HG03460 (cell line): ENCODE data around the gene ZNF236.
"Not testable (repeated sequence)": the region's sequence is repeated elsewhere in the genome, so short reads cannot be mapped to it uniquely, and the experiment has no call there.

Experiments used
- ATAC-seq: cut with Tn5 transposase; IDR thresholded peaks from one replicate; pipeline ENCODE4 v1.9.1; 2021; ENCODE audit not compliant: unreplicated experiment

ZNF236 gene

DNA sequence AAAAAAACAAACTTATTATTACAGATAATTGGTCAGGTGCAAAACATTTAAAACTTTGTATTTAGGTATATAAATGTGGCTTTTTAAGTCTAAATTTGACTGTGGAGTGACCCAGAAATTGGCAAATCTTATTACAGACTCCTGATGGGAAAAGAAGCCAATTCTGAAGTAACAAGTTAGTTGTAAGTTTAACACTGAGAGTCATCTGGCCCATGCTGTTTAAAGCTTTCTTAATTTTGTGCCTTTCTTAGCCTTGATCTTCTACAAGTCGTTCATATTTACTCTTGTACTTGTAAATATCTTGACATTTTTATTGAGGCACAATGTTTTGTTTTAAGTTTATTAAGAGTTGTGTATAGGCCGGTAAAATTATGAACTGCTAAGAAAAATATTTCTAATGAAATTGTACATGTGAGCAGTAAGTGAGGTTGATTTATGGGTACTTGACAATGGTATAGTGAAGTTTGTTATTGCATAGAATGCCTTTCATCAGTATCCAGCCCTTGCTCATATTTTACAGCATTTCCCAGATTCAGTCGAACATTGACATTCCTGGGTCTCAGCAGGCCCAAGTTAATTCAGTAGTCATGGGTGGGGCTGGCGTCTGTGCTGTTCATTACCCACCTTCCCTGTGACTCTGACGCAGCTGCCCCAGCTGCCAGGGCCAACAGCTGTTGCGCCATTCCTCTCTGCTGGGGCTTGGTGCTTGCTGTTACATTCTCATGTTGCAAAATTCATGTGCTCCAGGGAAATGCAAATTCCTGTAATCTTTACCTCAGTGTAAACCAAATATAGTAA is 121.4 kb downstream of the ZNF236 start:
- ATAC-seq: no peak

DNA sequence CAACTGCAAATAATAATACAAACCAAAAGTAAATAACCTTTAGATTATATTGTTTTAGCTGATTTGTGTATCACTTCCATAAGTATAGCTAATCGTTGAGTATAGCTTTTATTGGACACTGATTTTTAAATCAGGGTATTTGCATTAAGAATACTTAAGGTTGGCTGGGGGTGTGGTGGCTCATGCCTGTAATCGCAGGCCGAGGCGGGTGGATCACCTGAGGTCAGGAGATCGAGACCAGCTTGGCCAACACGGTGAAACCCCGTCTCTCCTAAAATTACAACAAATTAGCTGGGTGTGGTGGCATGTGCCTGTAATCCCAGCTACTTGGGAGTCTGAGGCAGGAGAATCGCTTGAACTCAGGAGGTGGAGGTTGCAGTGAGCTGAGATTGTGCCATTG is 122.0 kb downstream of the ZNF236 start:
- not testable (repeated sequence) for ATAC-seq

DNA sequence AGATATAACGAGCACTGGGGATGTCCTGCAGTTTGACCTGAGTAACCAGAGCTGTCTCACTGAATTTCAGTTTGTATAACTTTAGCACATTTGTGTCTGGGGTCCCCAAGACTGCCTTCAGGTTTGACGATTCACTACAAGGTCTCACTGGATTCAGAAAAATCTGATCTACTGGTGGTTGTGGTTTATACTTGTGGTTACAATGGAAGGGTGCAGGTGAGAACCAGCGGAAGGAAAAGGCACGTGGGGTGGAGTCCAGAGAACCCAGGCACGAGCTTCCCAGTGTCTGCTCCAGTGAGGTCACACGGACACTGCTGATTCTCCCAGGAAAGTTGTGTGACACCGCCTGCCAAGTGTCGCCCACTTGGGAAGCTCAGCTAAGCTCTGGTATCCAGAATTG is 126.0 kb downstream of the ZNF236 start:
- no peak for ATAC-seq

DNA sequence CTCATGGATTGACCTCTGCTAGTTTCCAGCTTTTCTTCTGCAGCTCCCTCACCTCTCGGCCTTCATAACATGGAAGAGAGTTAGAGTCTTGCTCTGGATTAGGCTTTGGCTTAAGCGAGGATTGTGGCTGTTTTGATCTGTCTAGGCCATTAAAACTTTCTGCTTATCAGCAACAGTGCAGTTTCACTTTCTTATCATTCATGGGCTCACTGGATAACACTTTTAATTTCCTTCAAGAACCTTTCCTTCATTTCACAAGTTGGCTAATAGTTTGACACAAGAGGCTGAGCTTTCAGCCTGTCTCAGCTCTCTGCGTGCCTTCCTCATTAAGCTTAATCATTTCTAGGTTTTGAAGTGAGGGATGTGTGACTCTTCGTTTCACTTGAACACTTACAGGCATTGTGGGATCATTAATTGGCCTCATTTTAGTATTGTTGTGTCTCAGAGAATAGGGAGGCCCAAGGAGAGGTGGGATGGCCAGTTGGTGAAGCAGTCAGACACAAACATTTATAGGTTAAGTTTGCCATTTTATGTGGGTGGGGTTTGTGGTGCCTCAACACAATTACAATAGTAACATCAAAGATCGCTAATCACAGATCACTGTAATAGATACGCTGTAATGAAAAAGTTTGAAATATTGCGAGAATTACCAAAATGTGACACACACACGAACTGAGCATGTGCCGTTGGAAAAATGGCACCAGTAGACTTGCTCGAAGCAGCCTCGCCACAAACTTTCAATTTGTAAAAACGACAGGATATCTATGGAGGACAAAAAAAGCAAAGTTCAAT is 129.3 kb downstream of the ZNF236 start:
- ATAC-seq: no peak

DNA sequence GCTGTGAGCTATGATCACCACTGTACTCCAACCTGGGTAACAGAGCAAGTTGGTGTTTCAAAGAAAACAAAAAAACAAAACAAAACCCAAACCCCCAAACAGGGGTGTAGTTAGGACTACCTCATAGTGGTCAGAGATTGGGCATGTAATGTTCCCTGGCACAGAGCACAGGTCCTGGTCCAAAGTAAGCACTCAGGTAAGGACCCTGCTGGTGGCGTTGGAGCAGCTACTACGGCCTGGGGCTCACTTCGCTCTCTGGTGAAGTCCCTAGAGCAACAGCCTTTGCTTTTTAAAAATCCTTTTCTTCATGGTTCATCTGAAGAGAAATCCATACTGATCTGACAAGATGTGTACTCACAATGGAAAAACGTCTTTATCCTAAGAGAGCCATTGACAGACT is 130.4 kb downstream of the ZNF236 start:
- no peak for ATAC-seq

DNA sequence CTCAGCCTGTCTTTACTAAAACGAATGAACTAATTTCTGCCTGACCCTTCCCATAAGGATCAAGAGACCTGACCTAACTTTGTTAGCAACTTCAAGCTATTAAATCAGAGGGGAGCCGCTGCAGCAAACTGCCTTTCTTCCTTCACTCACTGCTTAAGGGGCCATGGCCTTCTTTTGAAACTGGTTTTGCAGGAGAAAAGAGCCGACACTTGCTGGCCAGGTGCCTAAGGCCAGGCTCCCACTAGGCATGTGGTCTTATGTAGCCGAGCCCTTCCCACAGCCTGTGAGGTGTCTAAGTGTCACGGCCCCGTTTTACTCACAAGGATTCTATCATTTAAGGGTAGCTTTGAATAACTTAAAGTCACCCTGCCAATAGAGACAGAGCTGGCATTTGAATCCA is 130.8 kb downstream of the ZNF236 start:
- no peak for ATAC-seq

DNA sequence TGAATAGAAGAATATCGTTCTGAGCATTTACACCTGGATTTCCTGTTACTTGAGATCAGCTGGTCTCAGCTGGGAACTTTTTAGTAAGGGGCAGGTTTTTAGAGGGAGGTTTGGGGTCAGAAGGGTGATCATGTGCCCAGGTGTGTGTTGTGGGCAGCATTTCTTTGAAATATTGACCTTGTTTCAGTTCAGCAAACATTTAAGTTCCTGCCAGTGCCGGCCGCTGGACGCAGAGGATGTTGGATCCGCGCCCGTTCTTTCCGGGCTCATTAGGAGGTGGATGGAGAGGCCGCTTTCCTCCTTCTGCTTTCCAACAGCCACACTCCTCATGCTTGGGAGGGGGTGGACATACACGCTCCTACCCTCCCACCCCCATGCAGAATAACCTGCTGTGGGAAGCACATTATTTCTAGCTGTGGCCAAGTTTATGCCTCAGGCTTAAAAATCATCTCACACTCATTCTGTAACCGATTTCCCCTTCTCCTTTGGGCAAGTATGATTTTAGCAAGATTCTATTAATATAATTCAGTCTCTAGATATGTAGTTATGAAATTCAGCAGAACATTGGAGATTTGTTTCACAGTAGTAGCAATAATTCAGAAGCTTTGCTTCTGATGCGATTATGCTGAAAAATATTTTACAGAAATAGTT is 131.4 kb downstream of the ZNF236 start:
- ATAC-seq: no peak

DNA sequence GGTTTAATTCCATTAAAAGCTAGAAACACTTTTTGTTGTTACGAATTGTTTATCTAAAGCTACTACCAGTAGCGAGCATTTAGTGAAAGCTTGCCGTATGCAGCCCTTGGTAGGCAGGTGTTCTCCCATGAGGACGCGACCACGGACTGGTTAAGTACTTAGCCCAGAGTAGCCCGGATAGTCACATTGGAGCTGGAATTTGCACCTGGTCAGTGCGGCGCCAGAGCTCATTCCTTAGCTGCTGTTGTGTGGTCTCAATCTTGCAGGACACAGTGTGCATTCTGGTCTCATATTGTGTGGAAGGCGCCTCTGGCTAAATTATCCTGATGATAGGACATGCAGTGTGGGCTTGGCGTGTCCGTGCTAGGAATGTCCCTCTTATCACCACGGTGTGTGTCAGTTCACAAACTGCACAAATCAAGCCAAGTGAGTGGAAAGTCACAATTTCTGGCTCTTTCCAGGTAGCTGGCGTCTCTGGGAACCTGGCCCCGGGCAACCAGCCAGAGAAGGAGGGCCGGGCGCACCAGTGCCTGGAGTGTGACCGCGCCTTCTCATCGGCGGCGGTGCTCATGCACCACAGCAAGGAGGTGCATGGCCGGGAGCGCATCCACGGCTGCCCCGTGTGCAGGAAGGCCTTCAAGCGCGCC is 133.3 kb downstream of the ZNF236 start:
- no peak for ATAC-seq

DNA sequence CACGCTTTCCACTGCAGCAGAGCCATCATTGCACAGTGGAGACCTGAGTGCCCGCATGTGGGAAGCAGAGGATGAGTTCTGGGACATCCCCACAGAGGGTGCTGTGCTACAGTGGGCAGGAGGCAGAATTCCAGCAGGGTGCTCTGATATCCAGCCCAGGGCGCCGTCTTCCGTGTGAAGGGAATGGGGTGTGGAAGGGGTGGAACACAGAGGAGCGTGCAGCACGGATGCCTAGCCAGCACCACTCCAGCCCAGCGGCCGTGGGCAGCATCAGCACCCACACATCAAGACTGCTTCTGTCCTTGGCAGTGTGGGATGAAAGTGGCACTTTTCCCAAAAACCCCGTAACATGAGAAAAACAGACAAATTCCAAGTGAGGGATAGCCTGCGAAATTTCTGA is 134.3 kb downstream of the ZNF236 start:
- ATAC-seq: no peak

DNA sequence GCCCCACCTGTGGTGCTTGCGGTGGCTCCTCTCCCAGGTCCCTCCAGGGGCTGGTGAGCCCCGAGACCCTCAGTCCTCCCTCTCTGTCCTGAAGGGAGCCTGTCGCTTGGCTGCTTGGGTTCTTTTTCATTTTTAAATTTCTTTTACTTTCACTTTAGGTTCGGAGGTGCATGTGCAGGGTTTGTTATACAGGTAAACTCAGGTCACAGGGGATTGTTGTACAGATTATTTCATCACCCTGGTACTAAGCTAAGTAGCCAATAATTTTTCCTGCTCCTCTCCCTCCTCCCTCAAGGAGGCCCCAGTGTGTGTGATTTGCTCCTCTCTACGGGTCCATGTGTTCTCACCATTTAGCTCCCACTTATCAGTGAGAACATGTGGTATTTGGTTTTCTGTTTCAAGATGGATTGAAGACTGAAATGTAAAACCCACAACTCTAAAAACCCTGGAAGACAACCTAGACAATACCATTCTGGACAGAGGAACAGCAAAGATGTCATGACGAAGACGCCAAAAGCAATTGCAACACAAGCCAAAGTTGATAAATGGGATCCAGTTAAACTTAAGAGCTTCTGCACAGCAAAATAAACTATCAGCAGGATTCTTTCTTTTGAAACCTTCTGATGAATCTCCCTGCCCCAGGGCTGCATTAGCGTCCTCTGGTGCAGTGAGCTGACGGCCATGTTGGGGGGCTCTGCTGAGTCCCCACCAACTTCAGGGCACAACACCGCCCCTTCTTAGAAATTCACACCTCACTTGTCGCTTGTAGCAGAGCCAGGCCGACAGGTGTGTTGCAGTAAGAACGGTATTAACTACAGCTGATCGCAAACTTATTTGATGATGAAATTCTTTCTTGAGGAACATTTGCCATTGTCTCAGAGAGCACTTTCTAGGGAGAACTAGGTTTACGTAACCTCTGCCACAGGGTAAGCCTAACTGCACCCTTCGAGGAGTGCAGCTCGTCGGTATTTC is 135.3 kb downstream of the ZNF236 start:
- ATAC-seq: no peak

DNA sequence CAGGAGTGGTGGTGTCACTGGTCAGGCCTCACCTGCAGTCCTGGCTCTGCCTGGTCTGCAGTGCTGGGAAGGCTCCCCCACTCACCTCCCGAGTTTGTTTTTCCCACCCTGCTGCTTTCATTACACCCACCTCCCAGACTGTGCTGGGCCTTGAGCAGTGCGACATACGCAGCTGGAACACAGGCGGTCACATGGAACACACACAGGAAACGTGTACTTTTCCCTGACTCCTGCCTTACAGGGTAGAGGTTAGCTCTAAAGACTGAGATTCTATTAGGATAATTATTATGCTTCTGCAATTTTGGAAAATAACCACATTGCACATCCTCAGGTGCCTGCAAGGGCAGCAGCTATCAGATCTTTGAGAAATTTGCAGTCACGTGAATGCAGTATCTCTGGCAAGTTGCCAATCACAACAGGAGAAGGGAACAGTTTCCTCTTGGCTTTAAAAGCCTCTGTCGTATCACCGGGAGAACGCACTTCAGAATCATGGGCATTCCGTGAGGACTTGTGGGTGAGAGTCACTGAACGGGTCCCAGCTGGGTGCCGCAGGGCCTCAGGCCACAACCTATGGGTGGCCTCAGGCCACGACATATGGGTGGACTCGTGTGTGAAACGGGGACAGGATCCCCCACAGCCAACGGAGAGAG is 136.5 kb downstream of the ZNF236 start:
- ATAC-seq: no peak

DNA sequence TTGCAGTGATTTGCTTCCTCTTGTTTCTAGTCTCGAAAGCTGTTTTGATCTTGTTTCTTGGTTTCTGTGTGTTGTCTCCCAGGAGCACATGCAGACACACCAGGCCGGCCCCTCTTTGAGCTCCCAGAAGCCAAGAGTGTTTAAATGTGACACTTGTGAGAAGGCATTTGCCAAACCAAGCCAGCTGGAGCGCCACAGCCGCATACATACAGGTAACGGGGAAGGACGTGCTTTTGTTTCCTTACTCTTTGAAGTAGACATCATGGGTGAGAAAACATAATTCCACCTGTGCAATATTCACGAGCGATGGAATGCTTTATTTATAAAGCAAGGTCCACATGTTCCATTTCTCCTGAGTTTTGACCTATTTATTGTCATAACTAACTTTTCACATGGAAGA is 137.2 kb downstream of the ZNF236 start:
- ATAC-seq: no peak

DNA sequence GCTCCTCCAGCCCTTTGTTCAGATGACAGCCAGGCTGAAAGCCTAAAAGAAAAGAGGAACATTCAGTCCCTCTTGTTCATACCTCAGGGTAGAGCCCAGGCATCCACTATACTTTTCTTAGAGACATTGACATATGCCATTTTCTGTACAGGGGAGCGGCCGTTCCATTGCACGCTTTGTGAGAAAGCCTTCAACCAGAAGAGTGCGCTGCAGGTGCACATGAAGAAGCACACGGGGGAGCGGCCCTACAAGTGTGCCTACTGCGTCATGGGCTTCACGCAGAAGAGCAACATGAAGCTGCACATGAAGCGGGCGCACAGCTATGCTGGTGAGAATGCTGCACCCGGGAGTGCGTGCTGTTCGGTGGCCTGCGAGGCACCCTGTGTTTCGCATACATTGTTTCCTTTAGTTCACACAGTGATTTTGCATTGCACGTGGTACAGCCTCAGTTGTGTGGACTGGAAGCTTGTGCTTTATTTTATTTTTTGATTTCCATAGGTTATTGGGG is 138.2 kb downstream of the ZNF236 start:
- ATAC-seq: no peak

DNA sequence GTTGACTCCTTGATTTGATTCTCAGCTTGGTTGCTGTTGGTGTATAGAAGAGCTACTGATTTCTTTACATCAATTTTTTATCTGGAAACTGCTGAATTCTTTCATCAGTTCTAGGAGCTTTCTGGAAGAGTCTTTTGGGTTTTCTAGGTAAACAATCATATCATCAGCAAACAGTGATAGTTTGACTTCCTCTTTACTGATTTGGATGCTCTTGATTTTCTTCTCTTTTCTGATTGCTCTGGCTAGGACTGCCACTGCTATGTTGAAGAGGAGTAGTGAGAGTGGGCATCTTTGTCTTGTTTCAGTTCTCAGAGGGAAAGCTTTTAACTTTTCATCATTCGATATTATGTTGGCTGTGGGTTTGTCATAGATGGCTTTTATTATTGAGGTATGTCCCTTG is 140.5 kb downstream of the ZNF236 start:
- no peak for ATAC-seq

DNA sequence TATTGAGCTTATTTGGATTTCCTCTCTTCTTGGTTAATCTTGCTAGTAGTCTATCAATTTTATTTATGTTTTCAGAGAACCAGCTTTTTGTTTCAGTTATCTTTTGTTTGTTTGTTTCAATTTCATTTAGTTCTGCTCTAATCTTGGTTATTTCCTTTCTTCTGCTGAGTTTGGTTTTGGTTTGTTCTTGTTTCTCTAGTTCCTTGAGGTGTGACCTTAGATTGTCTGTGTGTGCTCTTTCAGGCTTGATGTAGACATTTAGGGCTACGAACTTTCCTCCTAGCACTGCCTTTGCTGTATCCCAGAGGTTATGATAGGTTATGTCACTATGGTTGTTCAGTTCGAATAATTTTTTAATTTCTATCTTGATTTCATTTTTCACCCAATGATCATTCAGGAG is 141.6 kb downstream of the ZNF236 start:
- no peak for ATAC-seq

DNA sequence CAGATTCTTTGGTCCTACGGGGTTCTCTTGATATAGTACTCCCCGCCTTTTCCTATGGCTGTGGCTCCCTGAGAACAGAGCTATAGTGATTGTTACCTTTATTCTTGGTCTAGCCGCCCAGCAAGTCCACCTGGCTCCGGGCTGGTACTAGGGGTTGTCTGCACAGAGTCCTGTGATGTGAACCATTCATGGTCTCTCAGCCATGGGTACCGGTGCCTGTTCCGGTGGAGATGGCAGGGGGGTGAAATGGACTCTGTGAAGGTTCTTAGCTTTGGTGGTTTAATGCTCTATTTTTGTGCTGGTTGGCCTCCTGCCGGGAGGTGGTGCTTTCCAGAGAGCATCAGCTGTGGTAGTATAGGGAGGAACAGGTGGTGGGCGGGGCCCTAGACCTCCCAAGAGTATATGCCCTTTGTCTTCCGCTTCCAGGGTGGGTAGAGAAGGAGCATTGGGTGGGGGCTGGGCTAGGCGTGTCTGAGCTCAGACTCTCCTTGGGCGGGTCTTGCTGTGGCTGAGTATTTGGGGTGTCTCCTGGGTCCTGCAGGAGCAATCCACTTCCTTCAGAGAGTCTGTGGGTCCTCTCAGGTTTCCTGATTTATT is 143.3 kb downstream of the ZNF236 start:
- peak; percentile 60 for ATAC-seq

DNA sequence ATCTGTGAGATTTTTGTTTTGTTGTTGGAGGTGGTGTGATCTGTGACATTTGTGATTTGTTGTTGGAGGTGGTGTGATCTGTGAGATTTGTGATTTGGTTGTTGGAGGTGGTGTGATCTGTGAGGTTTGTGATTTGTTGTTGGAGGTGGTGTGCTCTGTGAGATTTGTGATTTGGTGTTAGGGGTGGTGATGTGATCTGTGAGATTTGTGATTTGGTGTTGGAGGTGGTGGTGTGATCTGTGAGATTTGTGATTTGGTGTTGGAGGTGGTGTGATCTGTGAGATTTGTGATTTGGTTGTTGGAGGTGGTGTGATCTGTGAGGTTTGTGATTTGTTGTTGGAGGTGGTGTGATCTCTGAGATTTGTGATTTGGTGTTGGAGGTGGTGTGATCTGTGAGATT is 144.9 kb downstream of the ZNF236 start:
- not testable (repeated sequence) for ATAC-seq

DNA sequence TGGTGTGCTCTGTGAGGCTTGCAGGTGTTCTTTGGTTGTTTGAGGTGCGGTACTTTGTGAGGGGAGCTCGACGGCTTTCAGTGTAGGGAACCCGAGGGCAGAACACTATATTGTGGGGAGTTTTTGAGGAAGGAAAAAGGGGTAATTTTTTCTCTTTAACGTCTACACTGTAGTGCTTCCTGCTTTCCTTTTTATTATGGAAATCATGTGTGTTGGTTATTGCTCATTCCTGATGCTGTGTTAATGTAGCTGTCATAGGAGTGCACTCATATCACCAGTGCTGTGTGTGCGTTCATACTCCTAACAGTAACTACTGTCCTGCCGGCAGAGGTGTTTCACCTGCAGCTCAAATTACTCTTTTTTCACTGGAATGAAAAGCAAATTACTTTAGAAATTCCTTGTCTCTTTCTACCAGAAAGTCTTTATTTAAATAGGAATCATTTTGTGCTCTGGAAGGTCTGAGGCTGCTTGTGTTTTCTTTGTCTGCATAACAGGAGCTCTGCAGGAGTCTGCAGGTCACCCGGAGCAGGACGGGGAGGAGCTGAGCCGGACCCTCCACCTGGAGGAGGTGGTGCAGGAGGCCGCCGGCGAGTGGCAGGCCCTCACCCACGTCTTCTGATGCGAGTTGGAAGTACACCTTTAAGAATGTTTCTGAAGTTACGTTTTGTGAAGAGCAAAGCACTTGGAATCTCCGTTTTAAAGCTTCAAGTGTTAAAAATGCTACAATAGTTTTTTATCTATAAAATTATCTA is 145.5 kb downstream of the ZNF236 start:
- ATAC-seq: no peak
